IMR-90 (cell line): Measurements from ENCODE around the gene ANAPC1. TPM values are rescaled to one million over a fixed set of nuclear protein-coding genes. Genes with fewer than 3 reads are reported as not detected.

Experiments
- ATAC-seq: fragments of 200-7000 bp; cut with Tn5 transposase; 2 replicates; pipeline ENCODE4 v1.9.1; 2020; ENCODE audit warnings: low read depth, mild to moderate bottlenecking, moderate library complexity
- BruUV-seq: library from RNA; stranded (reverse); fragments of 400-500 nt; replicated peaks from 2 replicates; lab custom pipeline; 2021; lab: Mats Ljungman, UMichigan
- CTCF ChIA-PET: fragments of 300-600 bp; formaldehyde crosslinking; extraction: SDS; loops from one replicate; lab custom pipeline; 2021; ENCODE audit warnings: antibody characterized with exemption; lab: Yijun Ruan, JAX
- POLR2A ChIA-PET: fragments of 300-600 bp; sonication (Branson Sonifier 250); formaldehyde crosslinking; loops from one replicate; lab custom pipeline; 2022; ENCODE audit warnings: antibody characterized with exemption; ENCODE audit not compliant: unreplicated experiment; lab: Charles Lee
- DNase-seq: peaks from one replicate; pipeline ENCODE4 v3.0.0; 2013
- H2AFZ ChIP-seq: replicated peaks from 2 replicates; pipeline ENCODE3; 2013; ENCODE audit warnings: low read length, mild to moderate bottlenecking; ENCODE audit not compliant: poor library complexity
- H2AK5ac ChIP-seq: 2 replicates; pipeline ENCODE4 v1.6.1; 2013; ENCODE audit warnings: low read depth, low read length, inconsistent platforms
- H2AK9ac ChIP-seq: replicated peaks from 2 replicates; pipeline ENCODE3; 2013; ENCODE audit warnings: mild to moderate bottlenecking, low read depth, low read length, moderate library complexity; ENCODE audit not compliant: poor library complexity
- H2BK120ac ChIP-seq: 2 replicates; pipeline ENCODE4 v1.6.1; 2013; ENCODE audit warnings: low read depth, low read length, inconsistent platforms
- H2BK15ac ChIP-seq: 3 replicates; pipeline ENCODE4 v1.6.1; 2013; ENCODE audit warnings: low read depth, low read length, inconsistent platforms
- H2BK20ac ChIP-seq: 2 replicates; pipeline ENCODE4 v1.6.1; 2013; ENCODE audit warnings: low read depth, mild to moderate bottlenecking, inconsistent platforms, low read length, moderate library complexity
- H2BK5ac ChIP-seq: 2 replicates; pipeline ENCODE4 v1.6.1; 2013; ENCODE audit warnings: mild to moderate bottlenecking, low read depth, low read length, inconsistent platforms; ENCODE audit not compliant: poor library complexity, severe bottlenecking
- H3K14ac ChIP-seq: replicated peaks from 2 replicates; pipeline ENCODE4 v1.6.1; 2013; ENCODE audit warnings: low read depth, low read length, inconsistent platforms
- H3K18ac ChIP-seq: 2 replicates; pipeline ENCODE4 v1.6.1; 2013; ENCODE audit warnings: low read depth, low read length, control low read depth
- H3K23ac ChIP-seq: 2 replicates; pipeline ENCODE4 v1.6.1; 2013; ENCODE audit warnings: low read depth, low read length, inconsistent platforms
- H3K27ac ChIP-seq: 2 replicates; pipeline ENCODE4 v1.5.1; 2013; ENCODE audit warnings: mild to moderate bottlenecking, control low read depth, low read length; ENCODE audit not compliant: insufficient read depth
- H3K27me3 ChIP-seq: 2 replicates; pipeline ENCODE4 v1.6.1; 2013; ENCODE audit warnings: low read length; ENCODE audit not compliant: control insufficient read depth, insufficient read depth
- H3K36me3 ChIP-seq: 2 replicates; pipeline ENCODE4 v1.6.1; 2013; ENCODE audit warnings: low read length, mixed read lengths; ENCODE audit not compliant: control insufficient read depth, insufficient read depth
- H3K4ac ChIP-seq: 2 replicates; pipeline ENCODE4 v1.6.1; 2013; ENCODE audit warnings: low read depth, low read length, inconsistent platforms
- H3K4me1 ChIP-seq: 2 replicates; pipeline ENCODE4 v1.6.1; 2013; ENCODE audit warnings: low read length, mixed read lengths; ENCODE audit not compliant: control insufficient read depth, insufficient read depth
- H3K4me2 ChIP-seq: 2 replicates; pipeline ENCODE4 v1.6.1; 2013; ENCODE audit warnings: low read depth, mild to moderate bottlenecking, control low read depth, low read length, moderate library complexity
- H3K4me3 ChIP-seq: 2 replicates; pipeline ENCODE4 v1.5.1; 2013; ENCODE audit warnings: low read depth, mild to moderate bottlenecking, control low read depth, low read length, moderate library complexity; ENCODE audit not compliant: insufficient read depth
- H3K56ac ChIP-seq: 2 replicates; pipeline ENCODE4 v1.6.1; 2013; ENCODE audit warnings: low read length, inconsistent platforms; ENCODE audit not compliant: insufficient read depth; ENCODE audit errors: extremely low read depth
- H3K79me1 ChIP-seq, 2 experiments: 2 replicates each; pipeline ENCODE4 v1.6.1; 2013; ENCODE audit warnings: low read length in 2 of 2, inconsistent platforms in 1 of 2, low read depth in 1 of 2
- H3K9ac ChIP-seq: 2 replicates; pipeline ENCODE4 v1.6.1; 2013; ENCODE audit warnings: low read depth, low read length, control low read depth
- H3K9me1 ChIP-seq: 2 replicates; pipeline ENCODE4 v1.6.1; 2013; ENCODE audit warnings: low read length, inconsistent platforms; ENCODE audit not compliant: insufficient read depth
- H3K9me3 ChIP-seq: 2 replicates; pipeline ENCODE4 v1.6.1; 2013; ENCODE audit warnings: low read length; ENCODE audit not compliant: control insufficient read depth, insufficient read depth
- H4K20me1 ChIP-seq: 2 replicates; pipeline ENCODE4 v1.6.1; 2013; ENCODE audit warnings: low read length, inconsistent platforms; ENCODE audit not compliant: insufficient read depth
- H4K5ac ChIP-seq: 2 replicates; pipeline ENCODE4 v1.6.1; 2013; ENCODE audit warnings: mild to moderate bottlenecking, low read depth, low read length, control low read depth
- H4K8ac ChIP-seq, 2 experiments: 2 replicates each; pipeline ENCODE4 v1.6.1; 2013; ENCODE audit warnings: low read depth in 2 of 2, low read length in 2 of 2, control low read depth in 1 of 2, inconsistent platforms in 1 of 2
- H4K91ac ChIP-seq: 2 replicates; pipeline ENCODE4 v1.6.1; 2013; ENCODE audit warnings: low read depth, low read length, inconsistent platforms; ENCODE audit not compliant: insufficient read depth
- CHD1 ChIP-seq: IDR thresholded peaks from 2 replicates; pipeline ENCODE4 v1.6.1; 2012; ENCODE audit warnings: low read depth, low read length, improper control_type of control experiment
- CTCF ChIP-seq: conservative IDR thresholded peaks from 2 replicates; pipeline ENCODE4 v1.5.1; 2012; ENCODE audit warnings: mild to moderate bottlenecking, low read depth, low read length, improper control_type of control experiment
- RAD21 ChIP-seq: IDR thresholded peaks from 2 replicates; pipeline ENCODE4 v1.6.1; 2012; ENCODE audit warnings: low read length, improper control_type of control experiment
- SMC3 ChIP-seq: fragments of 150-350 bp; IDR thresholded peaks from 2 replicates; pipeline ENCODE4 v1.6.1; 2016; ENCODE audit warnings: low read depth, mild to moderate bottlenecking, antibody characterized with exemption, low read length, moderate library complexity
- WGBS, 2 experiments: methylation state at CpG; one replicate each; pipeline versions ENCODE4 v1.1.5 to v1.1.7; 2013; ENCODE audit warnings: missing lambda C conversion rate in 2 of 2; ENCODE audit not compliant: insufficient read length in 1 of 2; ENCODE audit errors: extremely low coverage in 2 of 2; 5-methylcytosine and 5-hydroxymethylcytosine counted together
- dilution Hi-C: fragments of 300-500 bp; cut with HindIII; formaldehyde crosslinking; loops from one replicate; pipeline ENCODE4 v1.14.3; 2018; ENCODE audit warnings: low sequenced_read_pairs; ENCODE audit not compliant: unreplicated experiment
- in situ Hi-C: fragments of 300-500 bp; cut with MboI; formaldehyde crosslinking; loops from 3 replicates; pipeline ENCODE4 v1.14.3; 2019; ENCODE audit warnings: low sequenced_read_pairs, inconsistent platforms, mixed read lengths
- intact Hi-C: fragments of 100-400 bp; cut with micrococcal nuclease; formaldehyde crosslinking; loops from 2 replicates; pipeline ENCODE4 v1.10.0; 2022
- polyA plus RNA-seq, 3 experiments: library from polyadenylated mRNA; depleted of rRNA; stranded (reverse); fragments of >200 nt; gene quantifications; 2 replicates each; pipeline ENCODE4 v1.2.3, GENCODE V29; 2012; ENCODE audit warnings: low replicate concordance in 1 of 3
- total RNA-seq: library from RNA; depleted of rRNA; stranded (reverse); fragments of >200 nt; gene quantifications from 2 replicates; pipeline ENCODE4 v1.2.3, GENCODE V29; 2012

The ANAPC1 gene
- total and polyA plus RNA-seq, 2 of the 4 experiments (the other 2 are of a cell fraction), result 14.6 to 50.7 TPM

DNA sequence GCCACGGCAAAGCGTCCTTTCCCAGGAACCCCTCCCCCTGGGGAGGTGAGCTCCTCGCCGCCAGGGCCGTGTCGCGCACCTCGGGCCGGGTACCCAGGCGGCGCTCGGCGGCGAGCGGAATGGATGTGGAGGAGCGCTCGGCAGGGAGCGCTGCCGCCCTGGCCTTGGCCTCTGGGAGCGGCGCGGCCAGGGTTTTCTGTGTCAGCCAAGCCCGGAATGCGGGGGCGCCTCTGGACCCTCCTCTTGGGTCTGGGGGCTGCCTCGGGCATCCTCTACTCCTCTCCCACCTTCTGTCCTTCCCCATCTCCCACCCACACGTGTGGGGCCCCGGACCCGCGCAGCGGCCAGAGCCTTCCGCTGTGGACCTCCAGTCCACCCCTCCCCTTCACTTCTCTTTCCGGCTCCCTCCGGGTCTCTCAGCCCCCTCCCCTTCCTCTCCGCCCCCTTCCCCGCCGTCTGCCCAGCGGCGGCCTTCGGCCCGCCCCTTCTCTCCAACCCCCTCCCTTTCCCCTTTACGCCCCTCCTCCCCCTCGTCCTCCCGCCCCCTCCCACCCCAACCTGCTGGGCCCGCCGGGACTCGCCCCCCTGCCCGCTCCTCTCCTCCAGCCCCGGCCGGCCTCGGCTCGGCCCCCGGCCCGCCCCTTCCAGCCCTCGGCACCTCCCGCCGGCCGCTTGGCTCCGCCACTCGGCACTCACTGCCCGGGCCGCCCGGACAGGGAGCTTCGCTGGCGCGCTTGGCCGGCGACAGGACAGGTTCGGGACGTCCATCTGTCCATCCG, 14.1 kb upstream of the ANAPC1 start, which contains the start of gene MERTK:
Gene MERTK, plus strand, starts transcription at position 684 of the 779 bp plus-strand sequence. CDS start 129 bp downstream, outside the sequence.
- peak; percentile 87 for ATAC-seq
- Histone ChIP-seq H3K56ac (no peak within 1 kb of the TSS), H4K91ac (no peak within 1 kb of the TSS), H3K79me1 (no peaks in the 10 kb centered on the region), H3K9me3 (no peaks in the 10 kb centered on the region), H3K4me2 (peak within 1 kb of the TSS; percentile 99), H3K4me3 (peak within 1 kb of the TSS; percentile 67), H2AK9ac (peak within 1 kb of the TSS; percentile 31), H3K4me1 (peaks cover 4% of the 10 kb centered on the region), H3K23ac (peak within 1 kb of the TSS; percentile 26), H3K9ac (peak within 1 kb of the TSS; percentile 70), H3K18ac (peak within 1 kb of the TSS; percentile 29; the same call in 1 of the 2 replicates), H2BK5ac (no peak within 1 kb of the TSS), H3K14ac (0 out of 2 replicates have a peak within 1 kb of the TSS, but pooled peaks have one; percentile 3), H4K20me1 (no peaks in the 10 kb centered on the region), H2BK20ac (no peak within 1 kb of the TSS), H4K8ac (peak within 1 kb of the TSS in 1 of 2 experiments; percentile 17; a peak in 1 of 4 replicates), H2BK15ac (no peak within 1 kb of the TSS), H2AFZ (peak within 1 kb of the TSS; percentile 91), H3K27me3 (peaks cover 53% of the 10 kb centered on the region), H2AK5ac (0 out of 2 replicates have a peak within 1 kb of the TSS, but pooled peaks have one; percentile 48), H4K5ac (peak within 1 kb of the TSS; percentile 19; the same call in 1 of the 2 replicates), H3K27ac (peak within 1 kb of the TSS; percentile 47; the same call in 1 of the 2 replicates), H3K9me1 (peaks cover 3% of the 10 kb centered on the region; the same call in 1 of the 2 replicates), H3K4ac (0 out of 2 replicates have a peak within 1 kb of the TSS, but pooled peaks have one; percentile 1), H2BK120ac (no peak within 1 kb of the TSS), H3K36me3 (no peaks in the 10 kb centered on the region)
- dilution Hi-C loops (no loop called here), in situ Hi-C loops (no loop called here), intact Hi-C loops (no loop called here)
- ChIA-PET POLR2A (no interaction called here), CTCF (interaction anchor here (0.7 kb wide), 1 partner anchor 10 kb away, joined by 6 read pairs; no protein-coding TSS in a partner anchor)
- 0% methylated on average over 24 of the region's 71 CpGs; no CpG with 5 or more reads in 1 of the 2 experiments for WGBS, 2 experiments
- BruUV-seq, result no TSS peak
- DNase-seq, result peak; percentile 71
- TF ChIP-seq SMC3 (peak; percentile 30), RAD21 (peak; percentile 58), CHD1 (no peak), CTCF (peak; percentile 54)
